ENCODE data around the gene SLC25A31. TPM values are rescaled to one million over a fixed set of nuclear protein-coding genes. Genes with fewer than 3 reads are reported as not detected.
A peak's percentile ranks its signal among the peaks of the same experiment; 100 is the strongest.

SLC25A31 gene
- polyA plus RNA-seq, 1 experiment, result not detected

GRCh38 chr4:127782025-127782274 is 51.8 kb downstream of the SLC25A31 start:
- POLR2A ChIA-PET, result no interaction called here
- no peaks in the 10 kb centered on the region for H3K36me3 ChIP-seq (ENCODE audit: control insufficient read depth, insufficient read depth, low read length)
- CTCF ChIA-PET, result interaction anchor here (0.8 to 1.1 kb wide), 2 partner anchors 18 to 25 kb away, joined by 5 to 7 read pairs; no protein-coding TSS in a partner anchor
- peak overlapping the region; percentile 59 for H3K4me3 ChIP-seq (ENCODE audit: low read depth, low read length)
- peak; percentile 39 for DNase-seq (ENCODE audit: low read depth)
- H3K27me3 ChIP-seq (ENCODE audit: control insufficient read depth, insufficient read depth, low read length), result peaks cover 2% of the 10 kb centered on the region
- TF ChIP-seq, protein P1, sequence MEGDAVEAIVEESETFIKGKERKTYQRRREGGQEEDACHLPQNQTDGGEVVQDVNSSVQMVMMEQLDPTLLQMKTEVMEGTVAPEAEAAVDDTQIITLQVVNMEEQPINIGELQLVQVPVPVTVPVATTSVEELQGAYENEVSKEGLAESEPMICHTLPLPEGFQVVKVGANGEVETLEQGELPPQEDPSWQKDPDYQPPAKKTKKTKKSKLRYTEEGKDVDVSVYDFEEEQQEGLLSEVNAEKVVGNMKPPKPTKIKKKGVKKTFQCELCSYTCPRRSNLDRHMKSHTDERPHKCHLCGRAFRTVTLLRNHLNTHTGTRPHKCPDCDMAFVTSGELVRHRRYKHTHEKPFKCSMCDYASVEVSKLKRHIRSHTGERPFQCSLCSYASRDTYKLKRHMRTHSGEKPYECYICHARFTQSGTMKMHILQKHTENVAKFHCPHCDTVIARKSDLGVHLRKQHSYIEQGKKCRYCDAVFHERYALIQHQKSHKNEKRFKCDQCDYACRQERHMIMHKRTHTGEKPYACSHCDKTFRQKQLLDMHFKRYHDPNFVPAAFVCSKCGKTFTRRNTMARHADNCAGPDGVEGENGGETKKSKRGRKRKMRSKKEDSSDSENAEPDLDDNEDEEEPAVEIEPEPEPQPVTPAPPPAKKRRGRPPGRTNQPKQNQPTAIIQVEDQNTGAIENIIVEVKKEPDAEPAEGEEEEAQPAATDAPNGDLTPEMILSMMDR (IDR thresholded peaks at IDR 0.05; ENCODE audit: insufficient read depth, low read depth, low read length), result no peak

DNA sequence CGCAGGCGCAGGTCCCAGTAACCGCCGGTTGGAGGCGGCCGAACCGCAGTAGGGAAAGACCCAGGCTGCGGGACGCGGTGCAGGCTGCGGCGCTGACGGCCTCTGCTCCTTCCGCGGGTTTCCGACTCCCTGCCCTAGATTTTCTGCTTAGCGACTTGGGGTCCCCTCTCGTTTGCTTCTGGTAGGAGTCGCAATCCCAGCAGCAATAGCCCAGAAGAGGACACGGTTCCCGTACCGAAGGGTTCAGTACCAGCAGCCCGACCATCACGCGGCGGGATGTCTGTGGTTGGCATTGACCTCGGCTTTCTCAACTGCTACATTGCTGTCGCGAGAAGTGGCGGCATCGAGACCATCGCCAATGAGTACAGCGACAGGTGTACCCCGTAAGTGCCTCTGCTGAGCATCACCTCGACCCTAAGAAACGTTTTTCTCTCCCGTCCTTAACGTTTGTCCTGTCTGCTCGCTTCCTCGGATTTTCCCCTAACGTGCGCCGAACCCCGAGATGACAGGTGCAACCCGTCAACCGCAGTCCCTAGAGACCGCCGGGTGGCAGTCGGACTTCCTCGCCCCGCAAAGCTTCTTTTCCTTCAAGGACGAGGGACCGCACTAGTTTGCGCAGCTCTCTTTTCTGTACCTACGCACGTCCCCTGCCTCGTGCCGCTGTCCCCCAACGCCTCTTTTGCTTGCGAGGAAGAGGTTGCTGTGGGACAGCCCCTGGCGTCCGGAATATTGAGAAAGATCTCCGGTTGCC is 52.2 kb downstream of the SLC25A31 start, which contains the start of gene HSPA4L:
TSS of gene HSPA4L (plus strand) at position 48 of the 751 bp plus-strand sequence. CDS start at position 277, 229 bp downstream.
- ChIA-PET CTCF (interaction anchor here (0.8 to 1.1 kb wide), 2 partner anchors 18 to 26 kb away, joined by 5 to 7 read pairs; no protein-coding TSS in a partner anchor), POLR2A (no interaction called here)
- Histone ChIP-seq H3K27me3 (ENCODE audit: control insufficient read depth, insufficient read depth, low read length) (peaks cover under 1% of the 10 kb centered on the region), H3K36me3 (ENCODE audit: control insufficient read depth, insufficient read depth, low read length) (no peaks in the 10 kb centered on the region), H3K4me3 (ENCODE audit: low read depth, low read length) (peak within 1 kb of the TSS; percentile 59)
- DNase-seq (ENCODE audit: low read depth), result no peak
- TF ChIP-seq, protein P1 (IDR thresholded peaks at IDR 0.05; ENCODE audit: insufficient read depth, low read depth, low read length), result peak; percentile 39; the same call in 1 of the 2 replicates

GRCh38 chr4:127783026-127783769 is 53.0 kb downstream of the SLC25A31 start:
- Histone ChIP-seq H3K4me3 (ENCODE audit: low read depth, low read length) (peak overlapping the region; percentile 59), H3K36me3 (ENCODE audit: control insufficient read depth, insufficient read depth, low read length) (no peaks in the 10 kb centered on the region), H3K27me3 (ENCODE audit: control insufficient read depth, insufficient read depth, low read length) (no peaks in the 10 kb centered on the region; the same call in 1 of the 2 replicates)
- DNase-seq (ENCODE audit: low read depth), result no peak
- ChIA-PET POLR2A (no interaction called here), CTCF (no interaction called here)
- TF ChIP-seq, protein P1 (IDR thresholded peaks at IDR 0.05; ENCODE audit: insufficient read depth, low read depth, low read length), result no peak

DNA sequence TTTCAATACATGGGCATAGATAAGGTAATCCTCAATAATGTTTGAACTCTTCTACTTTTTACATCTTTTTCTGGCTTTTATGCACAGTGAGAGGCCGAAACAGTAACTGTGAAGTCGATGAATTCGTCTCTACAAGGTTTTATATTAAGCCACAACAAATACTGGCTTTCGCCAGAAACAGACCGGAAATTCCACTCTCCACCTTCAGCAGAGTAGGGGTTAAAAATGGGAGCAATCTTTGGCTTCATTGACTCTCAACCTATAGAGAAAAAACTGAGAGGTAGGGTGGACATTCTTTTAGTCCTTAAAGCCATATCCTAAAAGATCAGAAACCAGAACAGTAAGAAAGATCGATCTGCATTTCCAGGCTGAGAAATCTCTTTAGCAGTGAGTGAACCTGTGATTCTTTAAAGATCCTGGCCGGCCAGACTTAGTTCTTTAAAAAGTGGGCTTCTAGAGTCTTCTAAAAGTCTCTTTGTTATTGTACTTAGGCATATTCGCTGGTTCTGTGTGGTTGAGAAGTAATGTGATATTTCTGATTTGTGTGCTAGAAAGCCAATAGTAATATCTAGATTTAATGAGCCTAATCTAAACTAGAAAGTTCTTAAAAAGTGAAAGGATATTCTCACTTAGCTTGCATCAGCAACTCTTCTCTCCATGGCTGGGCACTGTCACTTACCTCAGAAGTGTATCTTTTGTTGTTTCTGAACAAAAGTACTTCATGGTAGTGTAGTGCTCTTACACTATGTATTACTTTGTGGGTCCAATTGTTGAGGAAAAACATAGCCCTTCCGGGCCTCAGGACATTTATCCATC is 54.0 kb downstream of the SLC25A31 start:
- TF ChIP-seq, protein P1 (IDR thresholded peaks at IDR 0.05; ENCODE audit: insufficient read depth, low read depth, low read length), result no peak
- no peaks in the 10 kb centered on the region for H3K36me3 ChIP-seq (ENCODE audit: control insufficient read depth, insufficient read depth, low read length)
- no peak overlapping the region for H3K4me3 ChIP-seq (ENCODE audit: low read depth, low read length)
- POLR2A ChIA-PET, result no interaction called here
- CTCF ChIA-PET, result no interaction called here
- H3K27me3 ChIP-seq (ENCODE audit: control insufficient read depth, insufficient read depth, low read length), result no peaks in the 10 kb centered on the region; the same call in 1 of the 2 replicates
- DNase-seq (ENCODE audit: low read depth), result no peak

DNA sequence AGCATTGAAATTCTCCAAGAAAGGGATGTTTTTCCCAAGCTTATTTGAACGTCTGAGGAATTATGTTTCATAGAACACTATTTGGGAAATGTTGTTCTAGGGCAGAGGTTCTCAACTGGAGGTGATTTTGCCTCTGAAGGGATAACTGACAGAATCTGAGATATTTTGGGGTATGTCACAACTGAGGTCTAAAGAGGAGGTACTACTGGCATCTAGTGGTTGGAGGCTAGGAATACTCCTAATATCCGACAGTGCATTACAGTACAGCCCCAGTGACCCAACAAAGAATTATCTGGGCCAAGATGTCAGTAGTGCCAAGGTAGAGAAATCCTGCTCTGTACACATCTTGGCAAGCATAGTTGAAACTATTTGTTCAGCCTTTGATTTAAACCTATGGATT is 58.3 kb downstream of the SLC25A31 start:
- no peaks in the 10 kb centered on the region for H3K36me3 ChIP-seq (ENCODE audit: control insufficient read depth, insufficient read depth, low read length)
- H3K27me3 ChIP-seq (ENCODE audit: control insufficient read depth, insufficient read depth, low read length), result no peaks in the 10 kb centered on the region
- POLR2A ChIA-PET, result no interaction called here

More for the DNA sequence above, 58.3 kb downstream of the SLC25A31 start:
- TF ChIP-seq, protein P1 (IDR thresholded peaks at IDR 0.05; ENCODE audit: insufficient read depth, low read depth, low read length), result no peak
- no peak for DNase-seq (ENCODE audit: low read depth)
- CTCF ChIA-PET, result no interaction called here
- H3K4me3 ChIP-seq (ENCODE audit: low read depth, low read length), result no peak overlapping the region
